Loucy (cell line): ENCODE measurements around the gene SLC39A2.

ENCODE experiments used
- H2AFZ ChIP-seq: fragments of 200-600 bp; sonication (generic); 2 replicates; pipeline ENCODE4 v1.6.0; 2016; ENCODE audit warnings: antibody characterized with exemption, mild to moderate bottlenecking, low read length, moderate library complexity
- H3F3A ChIP-seq: fragments of 200-600 bp; 2 replicates; pipeline ENCODE4 v1.6.0; 2016; ENCODE audit warnings: antibody characterized with exemption, low read depth, mild to moderate bottlenecking
- H3K27me3 ChIP-seq: fragments of 200-600 bp; sonication (generic); 2 replicates; pipeline ENCODE4 v1.6.1; 2014; ENCODE audit warnings: low read length, mild to moderate bottlenecking; ENCODE audit not compliant: insufficient read depth, poor library complexity, severe bottlenecking
- H3K36me3 ChIP-seq: fragments of 200-600 bp; sonication (generic); 2 replicates; pipeline ENCODE4 v1.6.1; 2016; ENCODE audit warnings: low read length; ENCODE audit not compliant: insufficient read depth
- H3K4me1 ChIP-seq: fragments of 200-600 bp; sonication (generic); 2 replicates; pipeline ENCODE4 v1.5.1; 2014; ENCODE audit warnings: low read length, mild to moderate bottlenecking; ENCODE audit not compliant: insufficient read depth, poor library complexity, severe bottlenecking
- H3K4me2 ChIP-seq: fragments of 200-600 bp; sonication (generic); 2 replicates; pipeline ENCODE4 v1.6.0; 2014; ENCODE audit warnings: antibody characterized with exemption, low read length, low read depth, mild to moderate bottlenecking; ENCODE audit not compliant: poor library complexity, severe bottlenecking
- H3K4me3 ChIP-seq: fragments of 200-600 bp; sonication (generic); 2 replicates; pipeline ENCODE4 v1.5.1; 2014; ENCODE audit warnings: low read length, mild to moderate bottlenecking, mixed read lengths; ENCODE audit not compliant: poor library complexity, severe bottlenecking
- H3K79me2 ChIP-seq: fragments of 200-600 bp; sonication (generic); 2 replicates; pipeline ENCODE4 v1.6.1; 2014; ENCODE audit warnings: low read length; ENCODE audit not compliant: insufficient read depth
- H3K9ac ChIP-seq: fragments of 200-600 bp; sonication (generic); 2 replicates; pipeline ENCODE4 v1.6.0; 2014; ENCODE audit warnings: mild to moderate bottlenecking, low read depth, low read length, moderate library complexity; ENCODE audit not compliant: poor library complexity, severe bottlenecking
- H3K9me2 ChIP-seq: fragments of 200-600 bp; sonication (generic); replicated peaks from 2 replicates; pipeline ENCODE4 v1.6.1; 2016; ENCODE audit warnings: low read depth, low read length, mixed read lengths
- H3K9me3 ChIP-seq: fragments of 200-600 bp; sonication (generic); 2 replicates; pipeline ENCODE4 v1.6.1; 2014; ENCODE audit warnings: mild to moderate bottlenecking, antibody characterized with exemption, low read length, low read depth; ENCODE audit not compliant: insufficient read depth
- H4K20me1 ChIP-seq: fragments of 200-600 bp; sonication (generic); 2 replicates; pipeline ENCODE4 v1.6.0; 2014; ENCODE audit warnings: antibody characterized with exemption, low read length, mild to moderate bottlenecking; ENCODE audit not compliant: insufficient read depth, poor library complexity, severe bottlenecking
- EZH2phosphoT487 ChIP-seq: fragments of 200-600 bp; IDR thresholded peaks from 2 replicates; pipeline ENCODE4 v1.6.1; 2018; ENCODE audit warnings: antibody characterized with exemption, mild to moderate bottlenecking, moderate library complexity, borderline replicate concordance
- TF ChIP-seq, protein P1 (sequence below): fragments of 200-600 bp; sonication (generic); conservative IDR thresholded peaks from 2 replicates; pipeline ENCODE4 v1.5.1; 2014; ENCODE audit warnings: mild to moderate bottlenecking, antibody characterized with exemption, low read length

The SLC39A2 gene

DNA sequence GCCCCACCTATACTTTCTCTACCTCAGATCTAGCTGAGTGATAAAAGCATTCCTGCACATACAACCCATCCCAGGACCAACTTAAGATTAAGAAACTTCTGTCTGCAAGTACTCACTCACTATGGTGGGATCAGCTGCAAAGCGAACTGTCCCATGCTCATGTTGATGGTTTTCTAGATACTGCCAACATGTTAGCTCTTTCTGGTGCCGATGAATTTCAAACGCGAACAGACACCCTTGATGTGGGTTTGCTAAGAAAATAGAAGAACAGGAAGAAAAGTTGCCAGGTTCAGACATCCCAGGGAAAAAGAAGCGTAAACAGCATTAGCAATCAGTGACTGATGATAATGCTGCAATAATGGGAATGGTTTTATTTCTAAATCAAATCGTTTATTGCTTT is 1.5 kb upstream of the SLC39A2 start:
- Histone ChIP-seq H3K9me2 (no peaks in the 10 kb centered on the region), H3K9ac (no peak overlapping the region), H3K9me3 (no peaks in the 10 kb centered on the region), H4K20me1 (peaks cover 3% of the 10 kb centered on the region), H3K4me3 (no peak overlapping the region), H2AFZ (no peak overlapping the region), H3K79me2 (peaks cover 7% of the 10 kb centered on the region; the same call in 1 of the 2 replicates), H3K4me1 (peaks cover 5% of the 10 kb centered on the region), H3F3A (no peaks in the 10 kb centered on the region), H3K4me2 (no peak overlapping the region), H3K27me3 (no peaks in the 10 kb centered on the region), H3K36me3 (peaks cover 40% of the 10 kb centered on the region)
- TF ChIP-seq, protein P1, sequence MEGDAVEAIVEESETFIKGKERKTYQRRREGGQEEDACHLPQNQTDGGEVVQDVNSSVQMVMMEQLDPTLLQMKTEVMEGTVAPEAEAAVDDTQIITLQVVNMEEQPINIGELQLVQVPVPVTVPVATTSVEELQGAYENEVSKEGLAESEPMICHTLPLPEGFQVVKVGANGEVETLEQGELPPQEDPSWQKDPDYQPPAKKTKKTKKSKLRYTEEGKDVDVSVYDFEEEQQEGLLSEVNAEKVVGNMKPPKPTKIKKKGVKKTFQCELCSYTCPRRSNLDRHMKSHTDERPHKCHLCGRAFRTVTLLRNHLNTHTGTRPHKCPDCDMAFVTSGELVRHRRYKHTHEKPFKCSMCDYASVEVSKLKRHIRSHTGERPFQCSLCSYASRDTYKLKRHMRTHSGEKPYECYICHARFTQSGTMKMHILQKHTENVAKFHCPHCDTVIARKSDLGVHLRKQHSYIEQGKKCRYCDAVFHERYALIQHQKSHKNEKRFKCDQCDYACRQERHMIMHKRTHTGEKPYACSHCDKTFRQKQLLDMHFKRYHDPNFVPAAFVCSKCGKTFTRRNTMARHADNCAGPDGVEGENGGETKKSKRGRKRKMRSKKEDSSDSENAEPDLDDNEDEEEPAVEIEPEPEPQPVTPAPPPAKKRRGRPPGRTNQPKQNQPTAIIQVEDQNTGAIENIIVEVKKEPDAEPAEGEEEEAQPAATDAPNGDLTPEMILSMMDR, result no peak
- TF ChIP-seq EZH2phosphoT487, result no peak

DNA sequence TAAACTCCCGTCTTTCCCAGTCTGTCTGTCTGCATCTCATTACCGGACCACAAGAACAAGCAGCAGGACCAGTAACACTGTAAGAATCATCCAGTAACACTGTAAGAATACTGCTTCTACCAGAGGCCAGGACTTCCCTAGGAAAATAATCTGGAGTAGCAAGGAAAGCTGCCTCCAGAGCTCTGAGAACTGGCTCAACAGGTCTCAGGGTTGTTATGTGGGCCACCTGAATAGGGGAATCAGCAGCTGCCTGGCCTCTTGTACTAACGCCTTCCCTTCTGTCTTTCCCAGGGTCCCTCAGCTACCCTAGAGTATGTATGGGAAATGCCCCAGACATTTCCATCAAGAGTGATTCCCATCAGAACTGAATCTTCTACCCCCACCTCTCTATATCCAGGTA is 954 bp upstream of the SLC39A2 start:
- no peak overlapping the region for H3K9ac ChIP-seq
- H3K36me3 ChIP-seq, result peaks cover 35% of the 10 kb centered on the region
- TF ChIP-seq EZH2phosphoT487, result no peak
- TF ChIP-seq, protein P1, result no peak
- H3K27me3 ChIP-seq, result no peaks in the 10 kb centered on the region
- H4K20me1 ChIP-seq, result peaks cover 3% of the 10 kb centered on the region
- H3K9me2 ChIP-seq, result no peaks in the 10 kb centered on the region
- no peak overlapping the region for H2AFZ ChIP-seq
- no peaks in the 10 kb centered on the region for H3F3A ChIP-seq
- H3K4me2 ChIP-seq, result no peak overlapping the region
- peaks cover 1% of the 10 kb centered on the region for H3K4me1 ChIP-seq
- H3K79me2 ChIP-seq, result peaks cover 2% of the 10 kb centered on the region; the same call in 1 of the 2 replicates
- no peaks in the 10 kb centered on the region for H3K9me3 ChIP-seq
- H3K4me3 ChIP-seq, result no peak overlapping the region

DNA sequence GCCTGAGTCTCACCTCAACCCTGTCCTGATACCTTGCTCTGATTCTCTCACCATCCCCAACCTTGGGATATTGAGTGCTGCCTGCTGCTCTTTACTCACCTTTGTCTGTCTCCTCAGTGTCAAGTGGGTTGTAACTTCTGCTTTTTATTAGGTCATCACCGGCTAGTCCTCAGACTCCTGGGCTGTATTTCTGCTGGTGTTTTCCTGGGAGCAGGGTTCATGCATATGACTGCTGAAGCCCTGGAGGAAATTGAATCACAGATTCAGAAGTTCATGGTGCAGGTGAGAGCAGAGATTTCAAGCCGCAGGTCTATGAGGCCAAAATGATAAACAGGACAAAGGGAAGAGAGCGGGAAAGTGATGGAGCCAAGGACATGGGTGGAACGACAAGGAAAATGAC is 498 bp downstream of the SLC39A2 start:
- Histone ChIP-seq H3K4me2 (no peak overlapping the region), H2AFZ (no peak overlapping the region), H4K20me1 (no peaks in the 10 kb centered on the region), H3F3A (no peaks in the 10 kb centered on the region), H3K9me2 (no peaks in the 10 kb centered on the region), H3K9ac (no peak overlapping the region), H3K4me3 (no peak overlapping the region), H3K4me1 (no peaks in the 10 kb centered on the region), H3K9me3 (no peaks in the 10 kb centered on the region), H3K27me3 (no peaks in the 10 kb centered on the region), H3K79me2 (no peaks in the 10 kb centered on the region), H3K36me3 (peaks cover 22% of the 10 kb centered on the region)
- TF ChIP-seq, protein P1, result no peak
- TF ChIP-seq EZH2phosphoT487, result no peak
